AG04450 (cell line): ENCODE data around the gene SH3PXD2A. TPM values are rescaled to one million over a fixed set of nuclear protein-coding genes. Genes with fewer than 3 reads are reported as not detected.

Source experiments
- CTCF ChIA-PET: fragments of 300-600, 350-600 bp; formaldehyde crosslinking; extraction: SDS; loops from one replicate; lab custom pipeline; 2022; ENCODE audit warnings: antibody characterized with exemption, inconsistent platforms; lab: Charles Lee
- POLR2A ChIA-PET: fragments of 350-600 bp; formaldehyde crosslinking; extraction: SDS; loops from one replicate; lab custom pipeline; 2021; ENCODE audit warnings: antibody characterized with exemption, inconsistent platforms; lab: Yijun Ruan, JAX
- DNase-seq: peaks from one replicate; pipeline ENCODE4 v3.0.0-alpha.2; 2011; ENCODE audit warnings: low read depth, low spot score
- H3K27ac ChIP-seq: one replicate; pipeline ENCODE4 v1.5.1; 2012; ENCODE audit warnings: low read depth, low read length, control low read depth
- H3K27me3 ChIP-seq: one replicate; pipeline ENCODE4 v1.6.0; 2012; ENCODE audit warnings: low read length; ENCODE audit not compliant: control insufficient read depth, insufficient read depth
- H3K4me3 ChIP-seq: 2 replicates; pipeline ENCODE4 v1.5.1; 2011; ENCODE audit warnings: mild to moderate bottlenecking, low read depth, low read length, control low read depth
- H3K9me3 ChIP-seq: 2 replicates; pipeline ENCODE4 v1.5.1; 2012; ENCODE audit warnings: low read length; ENCODE audit not compliant: control insufficient read depth, insufficient read depth
- polyA plus RNA-seq: library from polyadenylated mRNA; depleted of rRNA; stranded (reverse); fragments of >200 nt; gene quantifications from 2 replicates; pipeline ENCODE4 v1.2.3, GENCODE V29; 2011
- TF ChIP-seq, protein P1 (sequence below): IDR thresholded peaks from 2 replicates; pipeline ENCODE4 v1.5.1; 2011; ENCODE audit warnings: low read depth, low read length, control low read depth, inconsistent platforms

SH3PXD2A gene
- polyA plus RNA-seq, 1 experiment, result 22.9 TPM

DNA sequence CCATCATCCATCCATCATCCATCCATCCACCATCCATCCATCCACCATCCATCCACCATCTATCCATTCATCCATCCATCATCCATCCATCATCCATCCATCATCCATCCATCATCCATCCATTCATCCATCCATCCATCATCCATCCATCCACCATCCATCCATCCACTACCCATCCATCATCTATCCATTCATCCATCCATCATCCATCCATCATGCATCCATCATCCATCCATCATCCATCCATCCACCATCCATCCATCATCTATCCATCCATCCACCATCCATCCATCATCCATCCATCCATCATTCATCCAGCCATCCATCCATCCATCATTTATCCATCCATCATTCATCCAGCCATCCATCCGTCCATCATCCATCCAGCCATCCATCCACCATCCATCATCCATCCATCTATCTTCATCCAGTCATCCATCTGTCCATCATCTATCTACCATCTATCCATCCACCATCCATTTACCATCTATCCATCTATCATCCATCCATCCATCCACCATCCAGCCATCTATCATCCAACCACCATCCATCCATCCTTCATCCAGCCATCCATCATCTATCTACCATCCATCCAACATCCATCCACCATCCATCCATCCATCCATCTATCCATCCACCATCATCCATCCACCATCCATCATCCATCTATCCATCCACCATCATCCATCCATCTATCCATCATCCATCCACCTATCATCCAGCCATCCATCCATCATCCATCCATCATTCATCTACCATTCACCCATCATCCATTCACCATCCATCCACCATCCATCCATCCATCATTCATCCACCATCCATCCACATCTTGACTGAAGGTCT is 153.8 kb downstream of the SH3PXD2A start:
- Histone ChIP-seq H3K9me3 (no peaks in the 10 kb centered on the region; the same call in 1 of the 2 replicates), H3K27ac (no peak overlapping the region), H3K27me3 (no peaks in the 10 kb centered on the region), H3K4me3 (no peak overlapping the region)
- POLR2A ChIA-PET, result no interaction called here
- TF ChIP-seq, protein P1, sequence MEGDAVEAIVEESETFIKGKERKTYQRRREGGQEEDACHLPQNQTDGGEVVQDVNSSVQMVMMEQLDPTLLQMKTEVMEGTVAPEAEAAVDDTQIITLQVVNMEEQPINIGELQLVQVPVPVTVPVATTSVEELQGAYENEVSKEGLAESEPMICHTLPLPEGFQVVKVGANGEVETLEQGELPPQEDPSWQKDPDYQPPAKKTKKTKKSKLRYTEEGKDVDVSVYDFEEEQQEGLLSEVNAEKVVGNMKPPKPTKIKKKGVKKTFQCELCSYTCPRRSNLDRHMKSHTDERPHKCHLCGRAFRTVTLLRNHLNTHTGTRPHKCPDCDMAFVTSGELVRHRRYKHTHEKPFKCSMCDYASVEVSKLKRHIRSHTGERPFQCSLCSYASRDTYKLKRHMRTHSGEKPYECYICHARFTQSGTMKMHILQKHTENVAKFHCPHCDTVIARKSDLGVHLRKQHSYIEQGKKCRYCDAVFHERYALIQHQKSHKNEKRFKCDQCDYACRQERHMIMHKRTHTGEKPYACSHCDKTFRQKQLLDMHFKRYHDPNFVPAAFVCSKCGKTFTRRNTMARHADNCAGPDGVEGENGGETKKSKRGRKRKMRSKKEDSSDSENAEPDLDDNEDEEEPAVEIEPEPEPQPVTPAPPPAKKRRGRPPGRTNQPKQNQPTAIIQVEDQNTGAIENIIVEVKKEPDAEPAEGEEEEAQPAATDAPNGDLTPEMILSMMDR, result no peak
- CTCF ChIA-PET, result interaction anchor here (0.6 to 1.3 kb wide), 2 partner anchors 16 to 147 kb away, joined by 5 read pairs; no protein-coding TSS in a partner anchor
- no peak for DNase-seq

DNA sequence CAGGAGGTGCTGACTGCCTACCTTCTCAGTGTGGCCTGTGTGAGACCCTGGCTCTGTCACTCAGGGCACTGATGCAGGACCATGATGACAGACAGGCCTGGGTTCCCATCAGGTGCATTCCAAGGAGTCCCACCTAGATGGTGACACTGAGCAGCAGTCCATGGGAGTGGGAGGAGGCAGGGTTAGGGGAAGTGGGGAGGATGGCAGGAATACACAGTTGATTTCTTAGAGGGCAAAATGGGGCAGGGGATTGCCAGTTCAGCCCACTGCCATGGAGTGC is 155.0 kb downstream of the SH3PXD2A start:
- TF ChIP-seq, protein P1, result no peak
- no peak for DNase-seq
- H3K27me3 ChIP-seq, result no peaks in the 10 kb centered on the region
- H3K27ac ChIP-seq, result no peak overlapping the region
- POLR2A ChIA-PET, result no interaction called here
- H3K4me3 ChIP-seq, result no peak overlapping the region
- no peaks in the 10 kb centered on the region; the same call in 1 of the 2 replicates for H3K9me3 ChIP-seq
- CTCF ChIA-PET, result interaction anchor here (2.8 kb wide), 1 partner anchor 14 kb away, joined by 21 read pairs; no protein-coding TSS in a partner anchor

DNA sequence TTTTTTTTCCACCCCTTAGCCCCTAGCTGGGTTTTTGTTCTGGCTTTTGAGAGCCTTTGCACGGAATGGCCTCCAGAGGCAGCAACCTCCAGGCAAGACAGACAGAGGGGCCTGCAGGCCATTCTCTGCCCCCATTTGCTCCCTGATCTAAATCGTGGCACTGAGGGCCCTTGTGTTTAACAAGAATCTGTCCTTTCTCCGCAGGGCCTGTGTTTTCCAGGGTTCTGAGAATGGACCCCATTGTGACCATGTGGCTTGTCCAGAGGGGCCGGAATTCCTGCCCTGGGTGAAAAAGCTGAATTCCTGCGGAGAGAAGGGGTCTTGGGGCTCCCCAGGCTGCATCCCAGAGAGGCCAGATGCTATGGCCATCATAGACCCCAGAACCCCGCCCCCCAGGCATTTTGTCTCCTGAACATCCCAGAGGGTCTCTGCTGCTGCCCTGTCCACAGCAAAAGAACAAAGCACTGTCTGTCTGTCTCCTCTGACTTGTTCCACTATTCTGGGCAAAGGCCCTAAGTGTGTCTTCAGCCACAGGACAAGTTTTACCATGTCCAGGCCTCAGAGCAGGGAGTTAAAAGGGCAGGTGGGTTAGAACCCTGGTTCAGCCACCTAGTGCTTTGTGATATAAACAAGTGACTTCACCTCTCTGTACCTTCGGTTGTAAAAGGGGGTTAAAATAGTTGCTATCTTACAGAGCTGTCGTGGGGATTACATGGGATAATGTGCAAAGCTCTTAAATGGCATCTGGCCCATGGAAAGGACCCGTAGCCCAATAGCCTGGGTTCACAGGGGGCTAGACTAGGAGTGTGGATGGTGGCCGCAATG is 155.6 kb downstream of the SH3PXD2A start:
- Histone ChIP-seq H3K27ac (no peak overlapping the region), H3K27me3 (no peaks in the 10 kb centered on the region), H3K4me3 (no peak overlapping the region), H3K9me3 (no peaks in the 10 kb centered on the region; the same call in 1 of the 2 replicates)
- ChIA-PET CTCF (interaction anchor here (1.5 to 2.8 kb wide), 2 partner anchors 13 to 107 kb away, joined by 3 to 21 read pairs; no protein-coding TSS in a partner anchor), POLR2A (no interaction called here)
- no peak for DNase-seq
- TF ChIP-seq, protein P1, result peak; percentile 19

DNA sequence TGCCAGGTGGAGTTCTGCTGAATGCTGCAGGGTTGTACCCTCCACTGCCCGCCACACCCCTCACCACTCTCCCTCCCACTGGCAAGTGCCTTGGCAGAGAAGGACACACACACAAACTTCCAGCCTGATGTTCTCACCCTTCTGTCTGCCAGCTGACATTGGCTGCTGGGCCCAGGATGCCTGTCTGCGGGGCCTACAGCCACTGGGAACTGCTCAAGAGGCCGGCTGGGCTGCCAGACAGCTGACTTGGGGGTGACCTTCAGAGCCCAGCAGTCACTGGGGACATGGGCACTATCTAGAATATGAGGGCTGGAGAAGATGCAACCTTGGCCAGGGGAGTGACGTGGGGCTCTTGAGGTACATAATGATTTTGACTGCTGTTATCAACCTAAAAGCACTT is 157.1 kb downstream of the SH3PXD2A start:
- Histone ChIP-seq H3K9me3 (no peaks in the 10 kb centered on the region; the same call in 1 of the 2 replicates), H3K4me3 (no peak overlapping the region), H3K27me3 (no peaks in the 10 kb centered on the region), H3K27ac (no peak overlapping the region)
- DNase-seq, result no peak
- CTCF ChIA-PET, result interaction anchor here (1.5 to 2.8 kb wide), 2 partner anchors 12 to 105 kb away, joined by 3 to 21 read pairs; no protein-coding TSS in a partner anchor
- POLR2A ChIA-PET, result no interaction called here
- TF ChIP-seq, protein P1, result no peak
